ENCODE data around the gene IL4I1. TPM values are rescaled to one million over a fixed set of nuclear protein-coding genes. Genes with fewer than 3 reads are reported as not detected.
A peak's percentile ranks its signal among the peaks of the same experiment; 100 is the strongest.

The IL4I1 gene
- total and polyA plus RNA-seq, 12 donors: 0.18 to 3.2 (median 1.2) TPM

DNA sequence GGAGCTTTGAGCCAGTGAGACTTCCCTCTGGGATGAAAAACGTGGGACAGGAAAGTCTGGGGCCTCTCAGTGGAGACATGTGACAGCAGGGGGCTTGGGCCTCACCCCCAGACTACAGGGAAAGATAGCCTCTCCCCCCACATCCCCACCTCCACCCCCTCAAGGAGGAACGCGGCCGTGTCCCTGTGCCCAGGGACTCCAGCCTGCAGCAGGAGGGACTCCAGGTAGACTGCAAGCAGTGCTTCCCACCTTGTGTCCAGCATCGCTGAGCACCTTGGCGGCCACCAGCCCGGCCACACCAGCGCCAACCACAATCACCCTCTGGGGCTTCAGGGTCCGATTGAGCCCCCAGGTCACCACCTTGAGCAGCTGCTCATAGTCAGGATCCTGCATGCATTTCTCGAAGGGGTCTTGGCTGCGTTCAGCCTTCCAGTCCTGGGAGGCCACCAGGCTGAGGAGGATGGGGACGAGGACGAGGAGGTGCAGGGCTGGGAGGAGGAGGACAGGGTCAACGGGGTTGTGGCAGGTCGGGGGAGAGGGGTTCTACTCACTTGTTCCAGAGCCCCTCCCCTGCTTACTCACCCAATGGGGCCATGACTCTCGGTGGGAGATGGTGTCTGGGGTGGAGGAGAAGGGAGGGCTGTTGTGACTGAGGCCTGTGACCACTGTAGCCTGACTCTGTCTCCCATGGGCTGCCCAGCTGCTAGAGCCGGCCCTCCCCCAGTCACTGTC lies 955 bp downstream of the IL4I1 start:
- 74 to 83% (median 77%) methylated on average over 9 to 17 of the region's 17 CpGs for WGBS, 4 donors
- peak in 1 of 7 donors; percentile 20 for DNase-seq
- H3K36me3 ChIP-seq (replicated peaks in 1 of 2): no peaks in the 10 kb centered on the region
- H3K27ac ChIP-seq: no peak overlapping the region
- H3K4me3 ChIP-seq: no peak overlapping the region
- TF ChIP-seq, protein P1, sequence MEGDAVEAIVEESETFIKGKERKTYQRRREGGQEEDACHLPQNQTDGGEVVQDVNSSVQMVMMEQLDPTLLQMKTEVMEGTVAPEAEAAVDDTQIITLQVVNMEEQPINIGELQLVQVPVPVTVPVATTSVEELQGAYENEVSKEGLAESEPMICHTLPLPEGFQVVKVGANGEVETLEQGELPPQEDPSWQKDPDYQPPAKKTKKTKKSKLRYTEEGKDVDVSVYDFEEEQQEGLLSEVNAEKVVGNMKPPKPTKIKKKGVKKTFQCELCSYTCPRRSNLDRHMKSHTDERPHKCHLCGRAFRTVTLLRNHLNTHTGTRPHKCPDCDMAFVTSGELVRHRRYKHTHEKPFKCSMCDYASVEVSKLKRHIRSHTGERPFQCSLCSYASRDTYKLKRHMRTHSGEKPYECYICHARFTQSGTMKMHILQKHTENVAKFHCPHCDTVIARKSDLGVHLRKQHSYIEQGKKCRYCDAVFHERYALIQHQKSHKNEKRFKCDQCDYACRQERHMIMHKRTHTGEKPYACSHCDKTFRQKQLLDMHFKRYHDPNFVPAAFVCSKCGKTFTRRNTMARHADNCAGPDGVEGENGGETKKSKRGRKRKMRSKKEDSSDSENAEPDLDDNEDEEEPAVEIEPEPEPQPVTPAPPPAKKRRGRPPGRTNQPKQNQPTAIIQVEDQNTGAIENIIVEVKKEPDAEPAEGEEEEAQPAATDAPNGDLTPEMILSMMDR (IDR thresholded peaks at IDR 0.05): no peak
- TF ChIP-seq POLR2A (IDR thresholded peaks at IDR 0.05): no peak
- no peaks in the 10 kb centered on the region for H3K9me3 ChIP-seq (replicated peaks in 1 of 3)
- H3K27me3 ChIP-seq: no peaks in the 10 kb centered on the region
- intact Hi-C loops (cut with DNase I): no loop called here
- peaks cover 4 to 12% of the 10 kb centered on the region in 2 donors for H3K4me1 ChIP-seq (replicated peaks in 1 of 2)

DNA sequence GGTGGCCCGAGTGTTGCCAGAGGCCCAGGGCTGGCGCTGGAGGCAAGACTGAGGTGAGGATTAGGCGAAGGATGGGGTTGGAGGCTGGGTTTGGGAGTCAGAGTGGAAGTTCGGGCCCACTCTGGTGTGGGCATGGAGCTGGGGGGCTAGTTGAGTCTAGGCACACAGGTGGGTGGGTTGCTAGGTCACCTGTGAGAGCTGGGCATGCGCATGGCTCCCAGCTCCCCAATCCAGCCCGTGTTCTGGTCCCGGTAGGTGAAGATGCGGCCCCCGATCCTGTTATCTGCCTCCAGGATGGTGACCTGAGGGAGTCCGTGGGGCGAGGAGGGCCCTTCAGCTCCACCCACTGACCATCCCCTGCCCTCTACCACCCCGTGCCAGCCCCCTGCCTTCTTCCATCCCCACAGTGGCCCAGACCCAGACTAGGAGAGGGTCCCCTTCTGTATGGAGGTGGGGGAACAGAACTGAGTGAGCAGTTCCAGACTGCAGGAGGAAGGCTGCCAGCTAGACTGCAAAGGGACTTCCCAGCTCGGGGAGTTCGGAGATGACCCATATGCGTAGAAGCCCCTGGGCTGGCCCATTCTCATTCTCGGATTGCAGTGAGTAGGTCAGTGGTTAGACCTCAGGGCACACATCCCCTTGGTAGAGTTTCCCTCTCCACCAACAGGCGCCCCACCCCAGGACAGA lies 1.7 kb downstream of the IL4I1 start:
- H3K4me1 ChIP-seq (replicated peaks in 1 of 2): peaks cover 9 to 18% of the 10 kb centered on the region in 2 donors
- H3K27ac ChIP-seq: no peak overlapping the region
- WGBS, 4 donors: 88 to 91% (median 90%) methylated on average over 9 to 17 of the region's 17 CpGs
- no peaks in the 10 kb centered on the region for H3K36me3 ChIP-seq (replicated peaks in 1 of 2)
- H3K27me3 ChIP-seq: no peaks in the 10 kb centered on the region
- no peaks in the 10 kb centered on the region for H3K9me3 ChIP-seq (replicated peaks in 1 of 3)
- intact Hi-C loops (cut with DNase I): no loop called here
- H3K4me3 ChIP-seq: no peak overlapping the region
- DNase-seq: no peak
- TF ChIP-seq POLR2A (IDR thresholded peaks at IDR 0.05): no peak
- TF ChIP-seq, protein P1 (IDR thresholded peaks at IDR 0.05): no peak

- Histone ChIP-seq H3K4me1 (replicated peaks in 1 of 2) (peaks cover 9 to 21% of the 10 kb centered on the region in 2 donors), H3K36me3 (replicated peaks in 1 of 2) (no peaks in the 10 kb centered on the region), H3K27me3 (no peaks in the 10 kb centered on the region), H3K4me3 (no peak overlapping the region), H3K9me3 (replicated peaks in 1 of 3) (no peaks in the 10 kb centered on the region), H3K27ac (no peak overlapping the region)
- DNase-seq: peak in 1 of 7 donors; percentile 22
- TF ChIP-seq, protein P1 (IDR thresholded peaks at IDR 0.05): no peak
- no peak for TF ChIP-seq POLR2A (IDR thresholded peaks at IDR 0.05)
- WGBS, 4 donors: 89 to 95% (median 92%) methylated on average over 12 to 18 of the region's 18 CpGs
- intact Hi-C loops (cut with DNase I): no loop called here
Observed at GRCh38 chr19:49894011-49894664, 2.5 kb downstream of the IL4I1 start.

- Histone ChIP-seq H3K9me3 (replicated peaks in 1 of 3) (no peaks in the 10 kb centered on the region), H3K27me3 (no peaks in the 10 kb centered on the region), H3K27ac (no peak overlapping the region), H3K4me3 (no peak overlapping the region), H3K36me3 (replicated peaks in 1 of 2) (no peaks in the 10 kb centered on the region), H3K4me1 (replicated peaks in 1 of 2) (peaks cover 4 to 15% of the 10 kb centered on the region in 2 donors)
- no peak for DNase-seq
- TF ChIP-seq, protein P1 (IDR thresholded peaks at IDR 0.05): no peak
- no peak for TF ChIP-seq POLR2A (IDR thresholded peaks at IDR 0.05)
- 80 to 100% (median 92%) methylated on average over 1 of the region's 1 CpG for WGBS, 4 donors
- intact Hi-C loops (cut with DNase I): no loop called here
Observed at GRCh38 chr19:49892716-49893115, 4.0 kb downstream of the IL4I1 start.

Data from adrenal gland (tissue), 12 donors.